GM12891 (cell line): ENCODE measurements around the gene WDR81.
A peak's percentile ranks its signal among the peaks of the same experiment; 100 is the strongest.
"Not testable (repeated sequence)": the region's sequence is repeated elsewhere in the genome, so short reads cannot be mapped to it uniquely, and the experiment has no call there.

Source experiments
- DNase-seq: peaks from one replicate; pipeline ENCODE4 v3.0.0; 2011; ENCODE audit warnings: low spot score; ENCODE audit not compliant: insufficient read length
- FAIRE-seq: peaks from 2 replicates; lab custom pipeline; 2011; peaks lifted over from hg19 to GRCh38; lab: Jason Lieb, UNC
- PAX5 ChIP-seq: IDR thresholded peaks from 2 replicates; pipeline ENCODE4 v1.6.1; 2011; ENCODE audit warnings: low read length, moderate library complexity, mild to moderate bottlenecking; ENCODE audit not compliant: insufficient read depth, severe bottlenecking
- POLR2A ChIP-seq: IDR thresholded peaks from 2 replicates; pipeline ENCODE4 v1.6.1; 2011; ENCODE audit warnings: low read depth, low read length, control low read depth
- POLR2AphosphoS5 ChIP-seq: IDR thresholded peaks from 2 replicates; pipeline ENCODE4 v1.6.1; 2011; ENCODE audit warnings: low read depth, low read length, control low read depth
- POU2F2 ChIP-seq: IDR thresholded peaks from 2 replicates; pipeline ENCODE4 v1.6.1; 2011; ENCODE audit warnings: low read depth, mild to moderate bottlenecking, control low read depth, low read length, moderate library complexity
- SPI1 ChIP-seq: IDR thresholded peaks from 2 replicates; pipeline ENCODE4 v1.6.1; 2011; ENCODE audit warnings: low read depth, low read length, control low read depth
- TAF1 ChIP-seq: IDR thresholded peaks from 2 replicates; pipeline ENCODE4 v1.6.1; 2011; ENCODE audit warnings: low read depth, low read length, control low read depth

Gene WDR81

DNA sequence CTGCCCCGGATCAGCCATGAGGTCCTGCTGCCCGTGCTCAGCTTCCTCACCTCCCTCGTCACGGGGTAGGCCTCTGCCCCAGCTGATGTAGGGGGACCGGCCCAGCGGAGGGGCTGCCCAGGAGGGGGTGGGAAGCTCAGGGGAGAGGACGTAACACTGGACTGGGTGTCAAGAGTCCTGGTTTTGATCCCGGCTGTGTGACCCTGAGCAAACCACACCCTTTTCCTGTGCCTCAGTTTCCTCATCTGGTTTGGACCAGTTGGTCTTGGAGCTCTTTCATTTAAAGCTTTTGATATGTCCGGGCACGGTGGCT is 6.6 kb downstream of the WDR81 start:
- TF ChIP-seq TAF1, result no peak
- no peak for TF ChIP-seq POLR2AphosphoS5
- TF ChIP-seq POLR2A, result no peak
- TF ChIP-seq PAX5, result no peak
- TF ChIP-seq SPI1, result no peak
- no peak for TF ChIP-seq POU2F2
- DNase-seq (no peak), FAIRE-seq (no peak)

DNA sequence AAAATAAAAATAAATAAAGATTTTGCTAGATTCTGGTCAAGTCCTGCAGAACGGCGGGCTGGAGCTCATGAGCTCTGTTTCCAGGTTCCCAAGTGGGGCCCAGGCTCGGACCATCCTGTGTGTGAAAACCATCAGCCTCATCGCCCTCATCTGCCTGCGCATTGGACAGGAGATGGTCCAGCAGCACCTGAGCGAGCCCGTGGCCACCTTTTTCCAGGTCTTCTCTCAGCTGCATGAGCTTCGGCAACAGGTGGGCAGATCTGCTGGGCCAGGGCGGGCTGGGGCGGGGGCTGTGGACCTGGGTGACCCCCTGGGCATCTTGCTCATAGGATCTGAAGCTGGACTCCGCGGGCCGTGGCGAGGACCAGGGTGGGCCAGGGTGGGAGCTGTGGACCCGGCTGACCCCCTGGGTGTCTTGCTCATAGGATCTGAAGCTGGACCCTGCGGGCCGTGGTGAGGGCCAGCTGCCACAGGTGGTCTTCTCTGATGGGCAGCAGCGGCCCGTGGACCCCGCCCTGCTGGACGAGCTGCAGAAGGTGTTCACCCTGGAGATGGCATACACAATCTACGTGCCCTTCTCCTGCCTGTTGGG is 7.8 kb downstream of the WDR81 start:
- DNase-seq (no peak), FAIRE-seq (no peak)
- TF ChIP-seq TAF1 (no peak), PAX5 (no peak), SPI1 (no peak), POLR2AphosphoS5 (no peak), POLR2A (no peak), POU2F2 (no peak)

DNA sequence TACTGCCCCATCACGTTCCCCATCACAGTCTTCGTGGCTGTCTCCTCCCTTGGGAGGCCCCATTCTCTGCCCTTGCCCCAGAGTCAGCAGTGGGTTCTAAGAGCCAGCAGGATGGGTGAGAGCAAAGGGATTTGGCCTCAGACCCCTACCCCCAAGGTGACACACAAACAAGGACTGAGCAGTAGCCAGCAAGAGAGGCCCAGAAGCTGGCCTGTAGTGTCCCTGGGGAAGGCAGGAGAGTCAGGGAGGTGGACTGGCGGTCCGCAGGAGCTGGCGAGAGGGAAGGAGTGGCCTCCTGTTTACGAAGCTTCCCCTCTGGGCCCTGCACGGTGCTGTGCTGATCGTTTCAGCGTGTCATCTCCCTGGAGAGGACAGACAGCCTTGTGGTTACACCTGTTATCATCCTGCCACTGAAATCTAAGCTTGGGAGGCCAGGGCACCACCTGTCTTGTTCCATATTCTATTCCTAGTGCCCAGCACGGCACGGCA is 8.4 kb downstream of the WDR81 start:
- FAIRE-seq, result peak; percentile 40
- DNase-seq, result no peak
- TF ChIP-seq POU2F2 (no peak), PAX5 (no peak), POLR2A (no peak)

DNA sequence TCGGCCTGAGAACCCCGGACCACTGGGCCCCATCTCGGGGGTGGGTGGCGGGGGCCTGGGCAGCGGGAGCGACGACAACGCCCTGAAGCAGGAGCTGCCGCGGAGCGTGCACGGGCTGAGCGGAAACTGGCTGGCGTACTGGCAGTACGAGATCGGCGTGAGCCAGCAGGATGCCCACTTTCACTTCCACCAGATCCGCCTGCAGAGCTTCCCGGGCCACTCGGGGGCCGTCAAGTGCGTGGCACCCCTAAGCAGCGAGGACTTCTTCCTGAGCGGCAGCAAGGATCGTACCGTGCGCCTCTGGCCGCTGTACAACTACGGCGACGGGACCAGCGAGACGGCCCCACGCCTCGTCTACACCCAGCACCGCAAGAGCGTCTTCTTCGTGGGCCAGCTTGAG is 9.3 kb downstream of the WDR81 start:
- DNase-seq (no peak), FAIRE-seq (no peak)
- TF ChIP-seq POLR2A (no peak), PAX5 (no peak), SPI1 (no peak), TAF1 (no peak), POLR2AphosphoS5 (no peak), POU2F2 (no peak)

DNA sequence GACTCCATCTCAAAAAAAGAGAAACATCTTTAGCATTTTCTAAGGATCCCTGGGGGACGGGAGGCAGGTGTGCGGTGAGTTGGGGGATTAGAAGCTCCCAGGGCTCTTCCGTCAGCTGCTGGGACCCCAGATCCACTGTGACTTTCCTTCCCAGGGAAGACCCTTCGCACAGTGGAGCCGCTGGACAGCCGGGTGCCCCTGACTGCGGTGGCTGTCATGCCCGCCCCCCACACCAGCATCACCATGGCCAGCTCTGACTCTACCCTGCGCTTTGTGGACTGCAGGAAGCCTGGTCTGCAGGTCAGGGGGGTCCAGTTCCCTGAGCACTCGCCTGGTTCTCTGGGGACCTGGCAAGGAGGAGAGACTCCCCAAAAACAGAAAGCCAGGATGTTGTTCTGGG is 10.9 kb downstream of the WDR81 start:
- TF ChIP-seq POU2F2 (no peak), PAX5 (no peak), POLR2A (no peak), POLR2AphosphoS5 (no peak), SPI1 (no peak)
- DNase-seq, result no peak
- FAIRE-seq, result no peak

DNA sequence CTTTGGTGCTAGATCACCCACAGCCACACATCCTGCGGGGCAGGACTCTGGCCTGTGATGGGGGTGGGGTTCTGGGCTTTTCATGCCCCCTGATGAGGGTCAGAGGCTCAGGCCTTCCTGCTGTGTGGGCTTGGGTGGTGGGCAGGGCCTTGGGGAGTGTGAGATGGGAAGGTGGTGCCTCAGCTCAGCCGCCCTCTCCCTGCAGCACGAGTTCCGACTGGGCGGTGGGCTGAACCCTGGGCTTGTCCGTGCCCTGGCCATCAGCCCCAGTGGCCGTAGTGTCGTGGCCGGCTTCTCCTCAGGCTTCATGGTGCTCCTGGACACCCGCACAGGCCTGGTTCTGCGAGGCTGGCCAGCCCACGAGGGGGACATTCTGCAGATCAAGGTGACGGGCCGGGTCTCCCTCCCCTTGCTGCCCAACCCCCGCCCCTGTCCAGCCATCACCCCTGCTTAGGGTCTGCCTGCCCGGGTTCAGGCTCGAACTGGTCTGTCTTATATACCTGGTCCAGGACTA is 11.4 kb downstream of the WDR81 start:
- no peak for FAIRE-seq
- TF ChIP-seq TAF1, result no peak
- no peak for TF ChIP-seq PAX5
- TF ChIP-seq SPI1, result no peak
- TF ChIP-seq POLR2A, result no peak
- no peak for TF ChIP-seq POLR2AphosphoS5
- TF ChIP-seq POU2F2, result no peak
- no peak for DNase-seq

DNA sequence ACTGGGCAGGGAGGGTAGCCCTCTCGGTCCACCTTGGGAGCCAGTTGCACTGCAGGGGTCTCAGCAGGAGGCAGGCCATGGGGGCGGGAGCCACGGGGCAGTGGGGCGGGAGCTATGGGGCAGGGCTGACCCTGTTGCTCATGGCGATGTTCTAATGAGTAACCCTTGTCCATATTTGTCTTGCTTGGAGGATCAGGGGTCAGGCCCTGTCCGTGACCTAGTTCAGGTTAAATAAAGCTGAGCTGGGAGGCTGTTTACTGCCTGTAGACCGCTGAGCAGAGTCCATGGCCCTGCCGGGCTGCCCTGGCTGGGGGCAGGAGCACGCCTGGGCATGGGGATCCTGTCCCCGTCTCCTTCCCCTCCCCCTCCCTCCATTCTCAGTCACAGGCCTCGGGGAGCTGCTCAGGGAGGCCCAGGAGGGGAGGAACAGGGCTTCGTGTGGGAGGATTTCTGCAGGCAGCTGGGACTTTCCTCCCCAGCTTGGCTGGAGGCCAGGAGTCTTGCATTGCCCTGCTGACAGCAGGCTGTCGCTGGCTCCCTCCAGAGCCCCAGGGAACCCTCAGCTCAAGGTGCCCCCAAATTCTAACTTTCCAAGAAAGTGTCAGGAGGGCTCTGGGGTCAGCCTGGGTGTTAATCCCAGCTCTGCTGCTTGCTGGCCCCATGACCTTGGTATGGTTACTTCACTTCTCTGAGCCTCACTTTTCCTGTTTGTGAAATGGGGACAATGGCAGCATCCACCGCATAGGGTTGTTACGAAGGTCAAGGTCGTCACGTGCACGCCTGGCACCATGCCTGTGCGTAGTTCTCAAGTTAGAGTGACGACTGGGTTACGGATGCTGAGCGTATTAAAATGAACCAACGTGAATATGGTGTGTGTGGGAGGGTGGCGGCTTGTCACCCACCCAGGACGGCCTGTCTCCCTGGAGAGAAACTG is 12.1 kb downstream of the WDR81 start:
- FAIRE-seq (peak; percentile 77), DNase-seq (peak; percentile 86)
- TF ChIP-seq SPI1, result peak; percentile 55; the same call in 1 of the 2 replicates
- no peak; the same call in 1 of the 2 replicates for TF ChIP-seq POLR2AphosphoS5

DNA sequence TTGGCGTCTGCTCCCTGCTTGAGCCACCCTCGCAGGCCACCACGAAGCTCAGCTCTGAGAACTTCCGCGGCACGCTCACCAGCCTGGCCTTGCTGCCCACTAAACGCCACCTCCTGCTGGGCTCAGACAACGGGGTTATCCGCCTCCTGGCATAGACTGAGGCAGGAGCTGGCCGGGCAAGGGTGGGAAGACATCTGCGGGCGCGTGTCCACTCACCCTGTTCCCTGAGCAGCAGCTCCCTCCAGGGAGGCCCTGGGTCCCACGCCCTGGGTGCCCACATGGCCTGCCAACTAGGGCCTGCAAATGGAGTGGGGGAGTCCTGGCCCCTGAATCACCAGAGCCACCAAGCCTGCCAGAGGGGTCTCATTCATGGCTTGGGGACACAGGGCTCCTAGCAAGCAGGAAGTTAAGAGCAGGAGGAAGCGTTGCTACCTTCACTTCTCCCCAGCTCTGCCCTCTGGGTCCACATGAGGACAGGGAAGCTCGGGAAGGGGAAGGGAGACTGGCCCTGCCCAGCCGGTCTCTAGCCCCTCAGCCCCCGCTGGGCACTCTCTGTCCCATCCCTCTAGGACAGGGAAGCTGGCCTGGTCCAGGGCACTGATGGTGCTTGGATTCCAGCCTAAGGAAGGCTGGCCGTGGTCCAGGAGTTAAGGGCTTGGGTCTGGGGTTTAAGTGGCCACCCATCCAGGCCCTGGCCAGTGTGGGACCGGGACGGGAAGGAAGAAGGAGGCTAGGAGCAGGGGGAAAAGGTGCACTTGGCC is 13.2 kb downstream of the WDR81 start:
- FAIRE-seq, result no peak
- TF ChIP-seq PAX5, result no peak
- TF ChIP-seq POLR2AphosphoS5, result no peak
- no peak for TF ChIP-seq POU2F2
- TF ChIP-seq POLR2A, result no peak
- TF ChIP-seq SPI1, result no peak
- TF ChIP-seq TAF1, result no peak
- DNase-seq, result no peak

DNA sequence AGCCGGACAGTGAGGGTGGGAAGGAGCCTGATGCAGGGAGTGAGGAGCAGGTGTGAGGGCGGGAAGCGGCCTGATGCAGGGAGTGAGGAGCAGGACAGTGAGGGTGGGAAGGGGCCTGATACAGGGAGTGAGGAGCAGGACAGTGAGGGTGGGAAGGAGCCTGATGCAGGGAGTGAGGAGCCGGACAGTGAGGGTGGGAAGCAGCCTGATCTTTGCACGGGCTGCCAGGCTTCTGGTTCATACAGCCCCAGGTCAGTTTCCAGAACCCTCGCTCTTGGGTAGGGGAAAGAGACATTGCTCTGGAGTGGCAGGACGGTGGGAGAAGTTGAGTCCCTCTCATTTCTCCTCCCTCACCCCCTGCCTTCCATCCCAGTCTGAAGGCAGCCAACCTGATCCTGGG is 17.4 kb downstream of the WDR81 start:
- FAIRE-seq, DNase-seq: not testable (repeated sequence)

DNA sequence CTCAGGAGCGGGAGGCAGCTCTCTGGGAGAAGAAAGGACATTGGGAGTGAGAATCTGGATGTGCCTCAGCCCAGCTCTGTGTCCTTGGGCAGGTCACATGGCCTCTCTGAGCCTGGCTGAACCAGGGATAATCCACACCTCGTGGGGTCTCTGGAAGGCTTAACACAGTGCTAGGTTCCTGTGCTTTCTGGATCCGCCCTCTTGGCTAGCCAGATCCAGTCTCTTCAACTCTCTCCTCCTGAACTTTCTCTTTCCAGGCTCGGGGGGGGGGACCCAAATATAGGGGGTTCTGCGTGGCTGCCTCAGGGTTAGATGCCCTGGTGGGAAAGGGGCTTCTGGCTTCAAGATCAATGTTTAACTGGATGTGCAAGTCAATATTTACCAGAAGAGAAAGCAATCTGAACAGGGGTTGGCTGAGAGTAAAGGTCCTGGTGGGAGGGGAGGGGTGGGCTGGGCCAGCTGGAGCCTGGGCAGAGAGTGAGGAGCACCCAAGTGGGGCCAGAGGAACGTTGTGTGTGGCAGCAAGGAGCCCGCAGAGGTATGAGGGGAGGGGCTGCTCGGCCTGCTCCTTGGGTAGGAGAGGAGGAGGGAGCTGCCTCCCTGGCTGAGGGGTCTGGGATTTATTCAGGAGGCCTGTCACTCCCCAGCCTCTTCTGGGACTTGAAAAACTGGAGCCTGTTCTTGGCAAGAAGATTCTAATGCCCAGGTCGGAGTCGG is 18.0 kb downstream of the WDR81 start, which contains the start of gene SERPINF2:
TSS of gene SERPINF2 (plus strand) at position 501 of the 717 bp plus-strand sequence. CDS start 2,125 bp downstream, outside the sequence.
- DNase-seq, result no peak
- no peak for FAIRE-seq

More for the DNA sequence above, 18.0 kb downstream of the WDR81 start, which contains the start of gene SERPINF2:
- no peak for TF ChIP-seq POLR2AphosphoS5
- no peak for TF ChIP-seq POLR2A
- no peak for TF ChIP-seq TAF1
- no peak for TF ChIP-seq PAX5
- no peak for TF ChIP-seq SPI1
- TF ChIP-seq POU2F2, result no peak
